ENCODE results near the gene HECTD4. TPM values are rescaled to one million over a fixed set of nuclear protein-coding genes. Genes with fewer than 3 reads are reported as not detected.
A peak's percentile ranks its signal among the peaks of the same experiment; 100 is the strongest.

HECTD4 gene
- total and polyA plus RNA-seq, 2 of the 4 experiments (the other 2 are of a cell fraction) = 12.9 to 13.0 TPM

DNA sequence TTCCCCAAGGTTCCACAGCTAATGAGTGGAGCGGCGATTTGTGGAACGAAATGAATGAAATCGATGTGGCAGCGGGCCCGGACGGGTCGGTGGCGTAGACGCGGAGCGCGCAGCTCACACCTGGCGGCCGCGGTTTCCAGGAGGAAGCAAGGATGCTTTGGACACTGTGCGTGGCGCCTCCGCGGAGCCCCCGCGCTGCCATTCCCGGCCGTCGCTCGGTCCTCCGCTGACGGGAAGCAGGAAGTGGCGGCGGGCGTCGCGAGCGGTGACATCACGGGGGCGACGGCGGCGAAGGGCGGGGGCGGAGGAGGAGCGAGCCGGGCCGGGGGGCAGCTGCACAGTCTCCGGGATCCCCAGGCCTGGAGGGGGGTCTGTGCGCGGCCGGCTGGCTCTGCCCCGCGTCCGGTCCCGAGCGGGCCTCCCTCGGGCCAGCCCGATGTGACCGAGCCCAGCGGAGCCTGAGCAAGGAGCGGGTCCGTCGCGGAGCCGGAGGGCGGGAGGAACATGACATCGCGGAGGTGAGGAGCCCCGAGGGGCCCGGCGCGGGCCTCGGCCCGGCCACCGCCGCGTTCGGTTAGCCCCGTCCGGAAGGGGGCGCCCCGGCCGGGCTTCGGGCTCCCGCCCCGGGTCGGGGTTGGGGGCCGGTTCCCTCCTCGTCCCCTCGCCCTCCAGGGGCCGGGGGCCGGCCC is 36.5 kb upstream of the HECTD4 start, which contains the start of gene PTPN11:
Gene PTPN11 (plus strand): TSS at position 340 of the 689 bp plus-strand sequence. CDS start 165 bp downstream, at position 505.
- ChIA-PET POLR2A (ENCODE audit: unreplicated experiment) (no interaction called here), CTCF (no interaction called here)
- Histone ChIP-seq H3K56ac (ENCODE audit: extremely low read depth, insufficient read depth, low read length) (peak within 1 kb of the TSS; percentile 94), H3K14ac (replicated peaks; ENCODE audit: low read depth, low read length) (peak within 1 kb of the TSS; percentile 99), H2AK9ac (replicated peaks; ENCODE audit: low read depth, low read length, poor library complexity) (peak within 1 kb of the TSS; percentile 99), H3K18ac (ENCODE audit: low read depth, low read length) (peak within 1 kb of the TSS; percentile 47), H4K8ac (ENCODE audit: low read depth in 2 of 2, low read length in 2 of 2) (peak within 1 kb of the TSS; percentile 97 to 100), H2AK5ac (ENCODE audit: low read depth, low read length) (peak within 1 kb of the TSS; percentile 85), H3K9me3 (ENCODE audit: control insufficient read depth, insufficient read depth, low read length) (no peaks in the 10 kb centered on the region), H2AFZ (replicated peaks; ENCODE audit: low read length, poor library complexity) (peak within 1 kb of the TSS; percentile 98), H4K20me1 (ENCODE audit: insufficient read depth, low read length) (peaks cover 43% of the 10 kb centered on the region), H3K4me2 (ENCODE audit: low read depth, low read length) (peak within 1 kb of the TSS; percentile 93), H3K4me3 (ENCODE audit: insufficient read depth, low read depth, low read length) (peak within 1 kb of the TSS; percentile 87), H3K9me1 (ENCODE audit: insufficient read depth, low read length) (peaks cover 5% of the 10 kb centered on the region; the same call in 1 of the 2 replicates), H2BK20ac (ENCODE audit: low read depth, low read length) (peak within 1 kb of the TSS; percentile 58; the same call in 1 of the 2 replicates), H2BK15ac (ENCODE audit: low read depth, low read length) (peak within 1 kb of the TSS; percentile 23; the same call in 1 of the 3 replicates), H3K27ac (ENCODE audit: insufficient read depth, low read length) (peak within 1 kb of the TSS; percentile 99), H3K4ac (ENCODE audit: low read depth, low read length) (peak within 1 kb of the TSS; percentile 85), H3K27me3 (ENCODE audit: control insufficient read depth, insufficient read depth, low read length) (no peaks in the 10 kb centered on the region), H4K5ac (ENCODE audit: low read depth, low read length) (peak within 1 kb of the TSS; percentile 81), H3K36me3 (ENCODE audit: control insufficient read depth, insufficient read depth, low read length) (no peaks in the 10 kb centered on the region), H4K91ac (ENCODE audit: insufficient read depth, low read depth, low read length) (peak within 1 kb of the TSS; percentile 94), H3K79me1 (ENCODE audit: low read depth in 1 of 2, low read length in 2 of 2) (peaks cover 11 to 40% of the 10 kb centered on the region in 2 experiments), H2BK120ac (ENCODE audit: low read depth, low read length) (peak within 1 kb of the TSS; percentile 53), H2BK5ac (ENCODE audit: low read depth, low read length, poor library complexity, severe bottlenecking) (peak within 1 kb of the TSS; percentile 92), H3K4me1 (ENCODE audit: control insufficient read depth, insufficient read depth, low read length) (peaks cover 5% of the 10 kb centered on the region), H3K9ac (ENCODE audit: low read depth, low read length) (peak within 1 kb of the TSS; percentile 99), H3K23ac (ENCODE audit: low read depth, low read length) (peak within 1 kb of the TSS; percentile 99)
- intact Hi-C loops (cut with micrococcal nuclease) = no loop called here
- dilution Hi-C loops (cut with HindIII; ENCODE audit: low sequenced_read_pairs, unreplicated experiment) = no loop called here
- in situ Hi-C loops (cut with MboI; ENCODE audit: low sequenced_read_pairs) = no loop called here
- ATAC-seq (ENCODE audit: low read depth) (peak; percentile 88), DNase-seq (peak; percentile 69)
- 1% methylated on average over 43 of the region's 89 CpGs; no CpG with 5 or more reads in 1 of the 2 experiments for WGBS, 2 experiments (ENCODE audit: extremely low coverage in 2 of 2, insufficient read length in 1 of 2)
- no TSS peak for BruUV-seq (replicated peaks)
- TF ChIP-seq MAZ (IDR thresholded peaks at IDR 0.05; ENCODE audit: borderline replicate concordance, low read depth, low read length) (peak; percentile 100), POLR2A (IDR thresholded peaks at IDR 0.05; ENCODE audit: low read depth, low read length) (peak; percentile 93), CHD1 (IDR thresholded peaks at IDR 0.05; ENCODE audit: low read depth, low read length) (0 out of 2 replicates have a peak, but pooled peaks have one; percentile 25), SMC3 (IDR thresholded peaks at IDR 0.05; ENCODE audit: low read depth, low read length) (no peak), MXI1 (IDR thresholded peaks at IDR 0.05; ENCODE audit: borderline replicate concordance, low read depth, low read length) (peak; percentile 78; the same call in 1 of the 2 replicates), USF2 (IDR thresholded peaks at IDR 0.05; ENCODE audit: low read depth, low read length) (0 out of 2 replicates have a peak, but pooled peaks have one; percentile 24), RCOR1 (IDR thresholded peaks at IDR 0.05; ENCODE audit: insufficient replicate concordance, low read length) (no peak), MAFK (IDR thresholded peaks at IDR 0.05; ENCODE audit: low read depth, low read length) (no peak), RAD21 (IDR thresholded peaks at IDR 0.05; ENCODE audit: low read length) (no peak)
- TF ChIP-seq, protein P1, sequence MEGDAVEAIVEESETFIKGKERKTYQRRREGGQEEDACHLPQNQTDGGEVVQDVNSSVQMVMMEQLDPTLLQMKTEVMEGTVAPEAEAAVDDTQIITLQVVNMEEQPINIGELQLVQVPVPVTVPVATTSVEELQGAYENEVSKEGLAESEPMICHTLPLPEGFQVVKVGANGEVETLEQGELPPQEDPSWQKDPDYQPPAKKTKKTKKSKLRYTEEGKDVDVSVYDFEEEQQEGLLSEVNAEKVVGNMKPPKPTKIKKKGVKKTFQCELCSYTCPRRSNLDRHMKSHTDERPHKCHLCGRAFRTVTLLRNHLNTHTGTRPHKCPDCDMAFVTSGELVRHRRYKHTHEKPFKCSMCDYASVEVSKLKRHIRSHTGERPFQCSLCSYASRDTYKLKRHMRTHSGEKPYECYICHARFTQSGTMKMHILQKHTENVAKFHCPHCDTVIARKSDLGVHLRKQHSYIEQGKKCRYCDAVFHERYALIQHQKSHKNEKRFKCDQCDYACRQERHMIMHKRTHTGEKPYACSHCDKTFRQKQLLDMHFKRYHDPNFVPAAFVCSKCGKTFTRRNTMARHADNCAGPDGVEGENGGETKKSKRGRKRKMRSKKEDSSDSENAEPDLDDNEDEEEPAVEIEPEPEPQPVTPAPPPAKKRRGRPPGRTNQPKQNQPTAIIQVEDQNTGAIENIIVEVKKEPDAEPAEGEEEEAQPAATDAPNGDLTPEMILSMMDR (conservative IDR thresholded peaks at IDR 0.05; ENCODE audit: low read depth, low read length) = peak; percentile 49
- TF ChIP-seq, protein P2, sequence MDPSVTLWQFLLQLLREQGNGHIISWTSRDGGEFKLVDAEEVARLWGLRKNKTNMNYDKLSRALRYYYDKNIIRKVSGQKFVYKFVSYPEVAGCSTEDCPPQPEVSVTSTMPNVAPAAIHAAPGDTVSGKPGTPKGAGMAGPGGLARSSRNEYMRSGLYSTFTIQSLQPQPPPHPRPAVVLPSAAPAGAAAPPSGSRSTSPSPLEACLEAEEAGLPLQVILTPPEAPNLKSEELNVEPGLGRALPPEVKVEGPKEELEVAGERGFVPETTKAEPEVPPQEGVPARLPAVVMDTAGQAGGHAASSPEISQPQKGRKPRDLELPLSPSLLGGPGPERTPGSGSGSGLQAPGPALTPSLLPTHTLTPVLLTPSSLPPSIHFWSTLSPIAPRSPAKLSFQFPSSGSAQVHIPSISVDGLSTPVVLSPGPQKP (IDR thresholded peaks at IDR 0.05; ENCODE audit: borderline replicate concordance, low read depth, low read length) = no peak

Measured in IMR-90 (cell line).